Suprapubic skin (tissue), 4 donors: ENCODE measurements around the gene KCND3.

ENCODE experiments used
- EP300 ChIP-seq: sonication (generic); formaldehyde crosslinking; IDR thresholded peaks from one replicate; pipeline ENCODE4 v1.6.1; 2017; ENCODE audit warnings: antibody characterized with exemption
- POLR2A ChIP-seq, 2 donors: fragments of 450-650 bp; IDR thresholded peaks; one replicate each; pipeline ENCODE4 v1.6.1; 2017; ENCODE audit warnings: antibody characterized with exemption in 2 of 2, mild to moderate bottlenecking in 2 of 2, moderate library complexity in 2 of 2
- POLR2AphosphoS5 ChIP-seq, 3 donors: sonication (generic); formaldehyde crosslinking; IDR thresholded peaks; one replicate each; pipeline ENCODE4 v1.6.1; 2017; ENCODE audit warnings: antibody characterized with exemption in 3 of 3
- TF ChIP-seq, protein P1 (sequence below), 2 donors: fragments of 200-600 bp in 1 of 2; fragments of 450-650 bp in 1 of 2; sonication (generic) in 1 of 2; IDR thresholded peaks; one replicate each; pipeline ENCODE4 v1.5.1; 2016 to 2019; ENCODE audit warnings: antibody characterized with exemption in 2 of 2, mild to moderate bottlenecking in 1 of 2, moderate library complexity in 1 of 2

DNA sequence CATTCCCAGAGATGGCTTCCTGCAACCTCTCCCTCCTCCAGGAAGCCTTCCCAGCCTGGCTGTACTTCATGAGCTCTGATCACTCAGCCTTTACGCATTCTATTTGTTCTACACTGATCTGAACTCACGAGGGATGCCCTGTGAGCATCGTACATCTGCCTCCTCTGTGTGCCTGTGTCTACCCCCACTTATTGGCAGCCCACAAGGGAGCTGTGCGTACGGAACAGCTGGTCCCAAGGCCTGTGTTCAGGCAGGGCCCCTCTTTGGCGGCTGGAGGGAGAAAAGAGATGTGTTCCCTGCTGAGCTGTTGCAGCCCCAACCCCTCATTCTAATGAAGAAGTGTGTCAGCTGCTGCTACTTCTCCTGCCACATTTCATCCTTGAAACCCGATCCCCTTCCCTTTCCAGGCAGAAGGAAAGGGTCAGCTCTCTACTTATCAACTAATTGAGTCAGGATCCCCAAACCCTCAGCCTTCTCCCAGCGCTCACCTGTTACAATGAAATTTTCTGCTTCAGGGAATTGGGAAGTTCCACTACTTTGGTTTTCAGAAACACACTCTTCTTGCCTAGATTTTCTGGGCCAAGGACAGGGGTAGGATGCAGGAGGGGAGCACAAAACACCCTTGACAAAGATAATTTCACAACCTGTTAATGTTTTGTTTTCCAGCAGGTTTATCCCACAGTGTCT lies 253.5 kb downstream of the KCND3 start:
- TF ChIP-seq POLR2AphosphoS5 (IDR thresholded peaks at IDR 0.05) (no peak), POLR2A (IDR thresholded peaks at IDR 0.05) (no peak), EP300 (no peak)
- TF ChIP-seq, protein P1, sequence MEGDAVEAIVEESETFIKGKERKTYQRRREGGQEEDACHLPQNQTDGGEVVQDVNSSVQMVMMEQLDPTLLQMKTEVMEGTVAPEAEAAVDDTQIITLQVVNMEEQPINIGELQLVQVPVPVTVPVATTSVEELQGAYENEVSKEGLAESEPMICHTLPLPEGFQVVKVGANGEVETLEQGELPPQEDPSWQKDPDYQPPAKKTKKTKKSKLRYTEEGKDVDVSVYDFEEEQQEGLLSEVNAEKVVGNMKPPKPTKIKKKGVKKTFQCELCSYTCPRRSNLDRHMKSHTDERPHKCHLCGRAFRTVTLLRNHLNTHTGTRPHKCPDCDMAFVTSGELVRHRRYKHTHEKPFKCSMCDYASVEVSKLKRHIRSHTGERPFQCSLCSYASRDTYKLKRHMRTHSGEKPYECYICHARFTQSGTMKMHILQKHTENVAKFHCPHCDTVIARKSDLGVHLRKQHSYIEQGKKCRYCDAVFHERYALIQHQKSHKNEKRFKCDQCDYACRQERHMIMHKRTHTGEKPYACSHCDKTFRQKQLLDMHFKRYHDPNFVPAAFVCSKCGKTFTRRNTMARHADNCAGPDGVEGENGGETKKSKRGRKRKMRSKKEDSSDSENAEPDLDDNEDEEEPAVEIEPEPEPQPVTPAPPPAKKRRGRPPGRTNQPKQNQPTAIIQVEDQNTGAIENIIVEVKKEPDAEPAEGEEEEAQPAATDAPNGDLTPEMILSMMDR (IDR thresholded peaks at IDR 0.05), result no peak
